ENCODE results near the gene LPP.
"Not testable (repeated sequence)": the region's sequence is repeated elsewhere in the genome, so short reads cannot be mapped to it uniquely, and the experiment has no call there.

LPP gene

GRCh38 chr3:188635258-188636042, 481.5 kb downstream of the LPP start:
- H3K27ac ChIP-seq (ENCODE audit: low read length), result no peak overlapping the region

GRCh38 chr3:188636292-188636691, 482.3 kb downstream of the LPP start:
- H3K4me2 ChIP-seq (ENCODE audit: low read depth, low read length); H3F3A ChIP-seq (ENCODE audit: insufficient read depth, low read length); H3K9ac ChIP-seq (ENCODE audit: low read length); H3K79me2 ChIP-seq (ENCODE audit: low read length); H3K27ac ChIP-seq (ENCODE audit: low read length); H3K27me3 ChIP-seq (replicated peaks; ENCODE audit: insufficient read depth, low read length); H3K4me3 ChIP-seq (ENCODE audit: low read length); H3K9me2 ChIP-seq (replicated peaks; ENCODE audit: insufficient read depth, low read length); DNase-seq; H4K20me1 ChIP-seq (ENCODE audit: insufficient read depth, low read length); H3K36me3 ChIP-seq (replicated peaks; ENCODE audit: insufficient read depth, low read length); H3K9me3 ChIP-seq (replicated peaks; ENCODE audit: insufficient read depth, low read length); H2AFZ ChIP-seq (ENCODE audit: low read length); H3K4me1 ChIP-seq (ENCODE audit: low read length): not testable (repeated sequence)

More at GRCh38 chr3:188635258-188636042, 481.5 kb downstream of the LPP start:
- Histone ChIP-seq H2AFZ (ENCODE audit: low read length) (no peak overlapping the region), H4K20me1 (ENCODE audit: insufficient read depth, low read length) (no peaks in the 10 kb centered on the region), H3K4me2 (ENCODE audit: low read depth, low read length) (no peak overlapping the region), H3K9me3 (replicated peaks; ENCODE audit: insufficient read depth, low read length) (no peaks in the 10 kb centered on the region), H3K4me3 (ENCODE audit: low read length) (no peak overlapping the region), H3F3A (ENCODE audit: insufficient read depth, low read length) (no peaks in the 10 kb centered on the region), H3K79me2 (ENCODE audit: low read length) (no peaks in the 10 kb centered on the region), H3K9me2 (replicated peaks; ENCODE audit: insufficient read depth, low read length) (no peaks in the 10 kb centered on the region), H3K4me1 (ENCODE audit: low read length) (no peaks in the 10 kb centered on the region), H3K27me3 (replicated peaks; ENCODE audit: insufficient read depth, low read length) (no peaks in the 10 kb centered on the region), H3K9ac (ENCODE audit: low read length) (no peak overlapping the region), H3K36me3 (replicated peaks; ENCODE audit: insufficient read depth, low read length) (no peaks in the 10 kb centered on the region)
- no peak for TF ChIP-seq EZH2 (optimal IDR thresholded peaks at IDR 0.05; ENCODE audit: low read depth, low read length)
- no peak for TF ChIP-seq EZH2phosphoT487 (IDR thresholded peaks at IDR 0.05; ENCODE audit: low read length)
- no peak for TF ChIP-seq CTCF (IDR thresholded peaks at IDR 0.05; ENCODE audit: low read length)
- DNase-seq, result no peak

- H3K27me3 ChIP-seq (replicated peaks; ENCODE audit: insufficient read depth, low read length), result no peaks in the 10 kb centered on the region
- H3K9me3 ChIP-seq (replicated peaks; ENCODE audit: insufficient read depth, low read length), result no peaks in the 10 kb centered on the region
- no peaks in the 10 kb centered on the region for H3K79me2 ChIP-seq (ENCODE audit: low read length)
- TF ChIP-seq EZH2phosphoT487 (IDR thresholded peaks at IDR 0.05; ENCODE audit: low read length) (no peak), EZH2 (optimal IDR thresholded peaks at IDR 0.05; ENCODE audit: low read depth, low read length) (no peak), CTCF (IDR thresholded peaks at IDR 0.05; ENCODE audit: low read length) (no peak)
- H2AFZ ChIP-seq (ENCODE audit: low read length), result no peak overlapping the region
- no peak for DNase-seq
- H3K36me3 ChIP-seq (replicated peaks; ENCODE audit: insufficient read depth, low read length), result no peaks in the 10 kb centered on the region
- H3K9me2 ChIP-seq (replicated peaks; ENCODE audit: insufficient read depth, low read length), result no peaks in the 10 kb centered on the region
- no peak overlapping the region for H3K9ac ChIP-seq (ENCODE audit: low read length)
- H3K4me3 ChIP-seq (ENCODE audit: low read length), result no peak overlapping the region
- no peaks in the 10 kb centered on the region for H3K4me1 ChIP-seq (ENCODE audit: low read length)
- H3K4me2 ChIP-seq (ENCODE audit: low read depth, low read length), result no peak overlapping the region
- H3F3A ChIP-seq (ENCODE audit: insufficient read depth, low read length), result no peaks in the 10 kb centered on the region
- H3K27ac ChIP-seq (ENCODE audit: low read length), result no peak overlapping the region
- no peaks in the 10 kb centered on the region for H4K20me1 ChIP-seq (ENCODE audit: insufficient read depth, low read length)
Observed at GRCh38 chr3:188641076-188641475, 487.1 kb downstream of the LPP start.

GRCh38 chr3:188643736-188644135, 489.8 kb downstream of the LPP start:
- TF ChIP-seq EZH2 (optimal IDR thresholded peaks at IDR 0.05; ENCODE audit: low read depth, low read length) (no peak), EZH2phosphoT487 (IDR thresholded peaks at IDR 0.05; ENCODE audit: low read length) (no peak), CTCF (IDR thresholded peaks at IDR 0.05; ENCODE audit: low read length) (no peak)
- Histone ChIP-seq H3K9me2 (replicated peaks; ENCODE audit: insufficient read depth, low read length) (no peaks in the 10 kb centered on the region), H3K4me2 (ENCODE audit: low read depth, low read length) (no peak overlapping the region), H3F3A (ENCODE audit: insufficient read depth, low read length) (no peaks in the 10 kb centered on the region), H2AFZ (ENCODE audit: low read length) (no peak overlapping the region), H3K36me3 (replicated peaks; ENCODE audit: insufficient read depth, low read length) (no peaks in the 10 kb centered on the region), H3K27ac (ENCODE audit: low read length) (no peak overlapping the region), H3K27me3 (replicated peaks; ENCODE audit: insufficient read depth, low read length) (no peaks in the 10 kb centered on the region), H3K4me1 (ENCODE audit: low read length) (no peaks in the 10 kb centered on the region), H3K9me3 (replicated peaks; ENCODE audit: insufficient read depth, low read length) (no peaks in the 10 kb centered on the region), H3K4me3 (ENCODE audit: low read length) (no peak overlapping the region), H3K9ac (ENCODE audit: low read length) (no peak overlapping the region), H3K79me2 (ENCODE audit: low read length) (no peaks in the 10 kb centered on the region), H4K20me1 (ENCODE audit: insufficient read depth, low read length) (no peaks in the 10 kb centered on the region)
- no peak for DNase-seq

Data from MM.1S (cell line).